Hepatocyte (in vitro differentiated cells): Measurements from ENCODE around the gene GALNT17. TPM values are rescaled to one million over a fixed set of nuclear protein-coding genes. Genes with fewer than 3 reads are reported as not detected.

Experiments used
- DNase-seq: peaks from one replicate; pipeline ENCODE4 v3.0.0-alpha.2; 2016; ENCODE audit warnings: low spot score
- H2AFZ ChIP-seq: fragments of 200-600 bp; sonication (generic); 2 replicates; pipeline ENCODE4 v1.6.0; 2016; ENCODE audit warnings: antibody characterized with exemption, mild to moderate bottlenecking
- H3K27ac ChIP-seq: fragments of 200-600 bp; sonication (generic); 2 replicates; pipeline ENCODE4 v1.5.1; 2016; ENCODE audit warnings: mild to moderate bottlenecking
- H3K27me3 ChIP-seq: fragments of 200-600 bp; sonication (generic); 2 replicates; pipeline ENCODE4 v1.6.1; 2016
- H3K36me3 ChIP-seq: fragments of 200-600 bp; sonication (generic); replicated peaks from 2 replicates; pipeline ENCODE4 v1.5.1; 2016; ENCODE audit warnings: low read depth; ENCODE audit not compliant: insufficient read depth
- H3K4me1 ChIP-seq: fragments of 200-600 bp; sonication (generic); 2 replicates; pipeline ENCODE4 v1.5.1; 2016; ENCODE audit warnings: mild to moderate bottlenecking, moderate library complexity; ENCODE audit not compliant: insufficient read depth
- H3K4me2 ChIP-seq: fragments of 200-600 bp; sonication (generic); 2 replicates; pipeline ENCODE4 v1.6.0; 2016
- H3K4me3 ChIP-seq: fragments of 200-600 bp; sonication (generic); 2 replicates; pipeline ENCODE4 v1.5.1; 2016; ENCODE audit warnings: mild to moderate bottlenecking
- H3K79me2 ChIP-seq: fragments of 200-600 bp; sonication (generic); 2 replicates; pipeline ENCODE4 v1.6.0; 2017; ENCODE audit warnings: mild to moderate bottlenecking
- H3K9me2 ChIP-seq: fragments of 200-600 bp; sonication (generic); replicated peaks from 2 replicates; pipeline ENCODE4 v1.6.0; 2017; ENCODE audit warnings: mild to moderate bottlenecking; ENCODE audit not compliant: insufficient read depth
- H3K9me3 ChIP-seq: fragments of 200-600 bp; sonication (generic); 2 replicates; pipeline ENCODE4 v1.5.1; 2016; ENCODE audit warnings: low read depth, mild to moderate bottlenecking
- H4K20me1 ChIP-seq: fragments of 200-600 bp; sonication (generic); 2 replicates; pipeline ENCODE4 v1.6.0; 2016; ENCODE audit warnings: mild to moderate bottlenecking; ENCODE audit not compliant: insufficient read depth, poor library complexity, severe bottlenecking
- CTCF ChIP-seq: fragments of 200-600 bp; sonication (generic); IDR thresholded peaks from 2 replicates; pipeline ENCODE4 v1.5.1; 2016; ENCODE audit warnings: antibody characterized with exemption, mild to moderate bottlenecking; ENCODE audit not compliant: poor library complexity
- EZH2 ChIP-seq: fragments of 200-600 bp; sonication (generic); IDR thresholded peaks from 2 replicates; pipeline ENCODE4 v1.6.1; 2016; ENCODE audit warnings: antibody characterized with exemption, mild to moderate bottlenecking, borderline replicate concordance
- EZH2phosphoT487 ChIP-seq: fragments of 200-600 bp; sonication (generic); IDR thresholded peaks from one replicate; pipeline ENCODE4 v1.6.1; 2018; ENCODE audit warnings: antibody characterized with exemption, mild to moderate bottlenecking, low read depth, moderate library complexity; ENCODE audit not compliant: unreplicated experiment, severe bottlenecking
- WGBS: methylation state at CpG from one replicate; pipeline ENCODE4 v1.1.6; 2016; ENCODE audit warnings: low lambda C conversion rate; ENCODE audit errors: missing lambda C conversion rate; 5-methylcytosine and 5-hydroxymethylcytosine counted together
- polyA plus RNA-seq: library from polyadenylated mRNA; unstranded; fragments of >200 nt; fragmentation: Nextera tagmentation; extraction: Ambion mirVana; gene quantifications from 2 replicates; pipeline ENCODE4 v1.2.1, GENCODE V29; 2016
- total RNA-seq: library from RNA; depleted of rRNA; stranded (reverse); fragments of >200 nt; gene quantifications from 2 replicates; pipeline ENCODE4 v1.2.3, GENCODE V29; 2014

The GALNT17 gene
- total and polyA plus RNA-seq, 2 experiments from 2014 or later: 4.3 to 8.1 TPM

GRCh38 chr7:71130031-71130679, 1.8 kb upstream of the GALNT17 start:
- H3K27me3 ChIP-seq: peaks cover 53% of the 10 kb centered on the region
- no peaks in the 10 kb centered on the region for H3K9me3 ChIP-seq
- H3K79me2 ChIP-seq: no peaks in the 10 kb centered on the region
- DNase-seq: no peak
- H3K4me1 ChIP-seq: peaks cover 3% of the 10 kb centered on the region
- H3K36me3 ChIP-seq: no peaks in the 10 kb centered on the region
- H3K9me2 ChIP-seq: no peaks in the 10 kb centered on the region
- H2AFZ ChIP-seq: no peak overlapping the region
- H3K4me2 ChIP-seq: no peak overlapping the region
- no peak overlapping the region for H3K4me3 ChIP-seq
- TF ChIP-seq CTCF (no peak), EZH2 (no peak), EZH2phosphoT487 (no peak)
- 65% methylated on average over 5 of the region's 5 CpGs for WGBS
- H4K20me1 ChIP-seq: no peaks in the 10 kb centered on the region
- no peak overlapping the region for H3K27ac ChIP-seq

GRCh38 chr7:71131256-71132126, 453 bp upstream of the GALNT17 start:
- H3K27me3 ChIP-seq: peaks cover 55% of the 10 kb centered on the region
- no peaks in the 10 kb centered on the region for H3K36me3 ChIP-seq
- H3K27ac ChIP-seq: no peak overlapping the region
- WGBS: under 1% methylated on average over 90 of the region's 113 CpGs
- peak overlapping the region; percentile 96 for H3K4me2 ChIP-seq
- peak overlapping the region; percentile 41 for H2AFZ ChIP-seq
- H4K20me1 ChIP-seq: no peaks in the 10 kb centered on the region
- H3K9me3 ChIP-seq: no peaks in the 10 kb centered on the region
- TF ChIP-seq CTCF (peak; percentile 24), EZH2phosphoT487 (no peak), EZH2 (peak; percentile 51)
- H3K4me1 ChIP-seq: peaks cover 3% of the 10 kb centered on the region
- no peaks in the 10 kb centered on the region for H3K79me2 ChIP-seq
- peak; percentile 79 for DNase-seq
- no peaks in the 10 kb centered on the region for H3K9me2 ChIP-seq
- H3K4me3 ChIP-seq: peak overlapping the region; percentile 74

- TF ChIP-seq CTCF (no peak), EZH2 (no peak), EZH2phosphoT487 (no peak)
- Histone ChIP-seq H3K27me3 (peaks cover 55% of the 10 kb centered on the region), H3K4me3 (peak overlapping the region; percentile 74), H3K36me3 (no peaks in the 10 kb centered on the region), H3K9me3 (no peaks in the 10 kb centered on the region), H3K4me2 (peak overlapping the region; percentile 96), H3K9me2 (no peaks in the 10 kb centered on the region), H3K4me1 (peaks cover 3% of the 10 kb centered on the region), H2AFZ (no peak overlapping the region), H4K20me1 (no peaks in the 10 kb centered on the region), H3K79me2 (no peaks in the 10 kb centered on the region), H3K27ac (no peak overlapping the region)
- 2% methylated on average over 82 of the region's 88 CpGs for WGBS
- peak; percentile 31 for DNase-seq
These were observed 660 bp downstream of the GALNT17 start for GRCh38 chr7:71132377-71133231.
